HG03097 (cell line): ENCODE measurements around the gene LIPI.
"Not testable (repeated sequence)": the region's sequence is repeated elsewhere in the genome, so short reads cannot be mapped to it uniquely, and the experiment has no call there.

Experiments
- ATAC-seq: cut with Tn5 transposase; IDR thresholded peaks from one replicate; pipeline ENCODE4 v1.9.1; 2021; ENCODE audit not compliant: unreplicated experiment, low FRiP score

LIPI gene

GRCh38 chr21:14210738-14211137, at the start of gene LIPI:
Gene LIPI (minus strand): TSS chr21:14210955. CDS start chr21:14210845, 110 bp downstream.
- no peak for ATAC-seq

DNA sequence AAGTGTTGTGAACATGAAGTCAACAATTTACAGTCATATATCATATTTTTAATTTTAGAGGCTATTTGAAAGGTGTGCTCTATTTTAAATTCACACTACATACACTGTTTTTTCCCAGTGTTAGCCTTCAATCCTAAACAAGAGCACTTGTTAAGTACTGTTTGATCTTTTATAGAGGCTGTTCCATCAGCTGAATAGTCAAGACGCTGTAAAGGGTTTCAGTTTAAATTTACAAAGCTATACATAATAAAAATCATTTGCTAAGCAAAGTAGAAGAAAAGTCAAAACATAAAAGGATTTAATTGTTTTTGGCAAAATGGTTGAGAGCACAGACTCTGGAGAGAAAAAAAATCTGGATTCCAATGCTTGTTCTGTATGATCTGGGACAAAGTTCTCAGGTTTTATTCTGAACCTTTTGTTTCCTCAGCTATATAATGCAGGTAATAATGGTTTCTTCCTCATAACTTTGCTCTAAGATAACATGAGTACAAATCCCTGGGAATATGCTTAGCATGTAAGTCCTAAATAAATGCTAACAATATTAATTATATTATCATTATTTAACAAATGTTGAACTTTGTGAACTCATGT, 49.5 kb upstream of the LIPI start:
- ATAC-seq = no peak

DNA sequence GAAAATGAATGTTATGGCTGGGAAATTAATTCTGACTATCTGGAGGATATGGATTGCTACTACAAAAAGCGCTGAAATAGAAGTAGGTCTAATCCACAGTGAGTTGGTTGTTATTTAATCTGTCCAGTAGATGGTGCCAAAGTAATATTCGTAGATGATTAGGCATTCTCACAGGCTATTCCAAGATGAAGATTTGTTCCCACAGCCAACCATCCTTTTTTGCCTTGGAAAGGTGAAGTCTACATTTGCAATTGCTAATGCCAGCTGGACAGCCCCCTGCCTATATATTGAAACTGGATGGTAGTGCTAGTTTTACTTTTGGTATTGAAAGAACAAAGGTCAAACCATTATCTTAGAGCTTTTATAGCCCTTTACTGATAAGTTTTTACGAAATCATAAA, 49.0 kb upstream of the LIPI start:
- peak; percentile 74 for ATAC-seq

DNA sequence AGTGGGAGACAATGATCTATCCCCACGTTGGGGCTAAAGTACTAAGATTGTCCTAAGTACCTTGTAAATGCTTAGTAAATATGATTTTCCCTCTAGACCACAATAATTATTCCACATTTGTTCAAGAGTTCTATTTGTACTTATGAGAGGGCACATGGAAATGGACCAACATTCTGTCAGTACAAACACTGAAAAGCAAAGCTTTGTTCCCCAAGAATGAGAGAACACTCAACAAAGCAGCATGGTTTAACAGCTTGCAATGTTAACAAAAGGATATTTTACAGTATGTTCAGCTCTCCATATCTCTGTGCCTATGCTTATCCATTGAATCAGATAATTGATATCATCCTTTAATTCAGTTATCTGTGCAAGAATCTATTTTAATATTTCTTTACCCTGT, 40.6 kb upstream of the LIPI start:
- ATAC-seq = no peak

DNA sequence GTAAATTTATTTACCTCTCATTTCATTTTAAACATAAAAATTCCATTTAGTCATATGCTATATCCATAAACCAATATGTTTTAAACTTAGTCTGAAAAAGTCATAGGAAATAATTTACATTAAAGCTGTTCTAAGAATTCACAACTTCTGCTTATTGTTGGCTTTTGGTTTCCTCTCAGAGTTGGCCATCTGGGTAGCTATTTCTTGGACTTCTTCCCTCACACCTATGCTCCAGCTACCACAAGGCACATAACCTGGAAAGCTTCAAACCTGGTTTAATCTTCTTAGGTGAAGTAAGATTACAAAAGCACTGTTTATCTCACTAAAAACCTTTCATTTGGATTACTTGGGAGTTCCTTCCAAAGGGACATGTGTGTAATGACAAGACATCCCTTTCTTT, 35.0 kb upstream of the LIPI start:
- ATAC-seq = no peak

- ATAC-seq = no peak
These were observed 34.2 kb upstream of the LIPI start for GRCh38 chr21:14244911-14245310.

- ATAC-seq = no peak
These were observed 33.1 kb upstream of the LIPI start for GRCh38 chr21:14243874-14244273.

- ATAC-seq = no peak
These were observed 32.7 kb upstream of the LIPI start for GRCh38 chr21:14243461-14243860.

DNA sequence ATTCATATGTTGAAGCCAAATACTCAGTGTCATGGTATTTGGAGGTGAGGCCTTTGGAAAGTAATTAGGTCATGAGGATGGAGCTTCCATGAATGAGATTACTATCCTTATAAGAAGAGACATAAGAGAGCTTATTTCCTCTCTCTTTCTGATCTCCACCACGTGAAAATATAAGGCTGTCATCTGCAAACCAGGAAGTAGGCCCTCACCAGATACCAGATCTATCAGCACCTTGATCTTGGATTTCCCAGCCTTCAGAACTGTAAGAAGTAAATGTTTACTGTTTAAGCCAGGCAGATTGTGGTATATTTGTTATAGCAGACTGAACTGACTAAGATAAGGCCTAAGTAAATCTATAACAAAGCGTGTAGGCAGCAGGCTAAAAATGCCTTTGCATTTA, 30.5 kb upstream of the LIPI start:
- ATAC-seq = no peak

DNA sequence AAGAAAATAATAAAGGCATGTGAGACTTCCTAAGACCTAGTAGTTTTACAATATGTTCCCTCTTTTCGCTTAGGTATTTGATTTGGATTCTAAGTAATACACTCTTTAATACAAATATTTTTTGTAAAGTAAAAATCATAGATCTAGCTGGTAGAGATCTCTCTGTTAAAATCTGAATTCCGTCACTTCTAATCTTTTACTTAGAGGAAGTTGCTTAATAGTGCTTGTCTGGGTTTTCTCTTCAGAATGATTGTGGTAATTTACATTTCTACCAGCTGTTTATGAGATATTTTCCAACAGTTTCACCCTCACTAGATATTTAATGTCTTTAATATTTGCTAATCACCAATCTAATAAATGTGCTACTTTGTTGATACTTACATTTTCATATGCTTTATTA, 28.5 kb upstream of the LIPI start:
- ATAC-seq = no peak

- no peak for ATAC-seq
These were observed 25.4 kb upstream of the LIPI start for GRCh38 chr21:14236180-14236579.

DNA sequence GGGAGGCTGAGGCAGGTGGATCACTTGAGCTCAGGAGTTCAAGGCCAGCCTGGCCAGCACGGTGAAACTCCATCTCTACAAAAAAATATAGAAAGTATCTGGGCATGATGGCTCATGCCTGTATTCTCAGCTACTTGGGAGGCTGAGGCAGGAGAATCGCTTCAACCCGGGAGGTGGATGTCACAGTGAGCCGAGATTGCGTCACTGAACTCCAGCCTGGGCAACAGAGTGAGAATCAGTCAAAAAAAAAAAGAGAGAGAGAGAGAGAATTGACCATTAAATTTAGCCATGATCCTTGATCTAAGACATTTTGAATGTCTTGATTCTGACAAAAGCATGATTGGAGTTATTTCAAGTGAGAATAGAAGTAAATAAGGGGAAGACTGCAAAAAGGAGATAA, 24.3 kb upstream of the LIPI start:
- ATAC-seq = no peak

DNA sequence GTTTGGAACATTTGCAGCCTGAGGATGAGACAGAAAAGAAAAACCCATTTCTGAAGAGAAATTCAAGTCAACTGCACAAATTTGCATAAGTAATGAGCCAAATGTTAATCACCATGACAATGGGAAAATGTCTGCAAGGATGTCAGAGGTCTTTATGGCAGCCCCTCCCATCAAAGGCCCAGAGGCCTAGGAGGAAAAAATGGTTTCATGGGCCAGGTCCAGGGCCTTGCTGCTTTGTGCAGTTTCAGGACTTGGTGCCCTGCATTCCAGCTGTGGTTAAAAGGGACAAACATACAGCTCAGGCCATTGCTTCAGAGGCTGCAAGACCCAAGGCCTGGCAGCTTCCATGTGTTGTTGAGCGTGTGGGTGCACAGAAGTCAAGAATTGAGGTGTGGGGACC, 18.6 kb upstream of the LIPI start:
- ATAC-seq = no peak

DNA sequence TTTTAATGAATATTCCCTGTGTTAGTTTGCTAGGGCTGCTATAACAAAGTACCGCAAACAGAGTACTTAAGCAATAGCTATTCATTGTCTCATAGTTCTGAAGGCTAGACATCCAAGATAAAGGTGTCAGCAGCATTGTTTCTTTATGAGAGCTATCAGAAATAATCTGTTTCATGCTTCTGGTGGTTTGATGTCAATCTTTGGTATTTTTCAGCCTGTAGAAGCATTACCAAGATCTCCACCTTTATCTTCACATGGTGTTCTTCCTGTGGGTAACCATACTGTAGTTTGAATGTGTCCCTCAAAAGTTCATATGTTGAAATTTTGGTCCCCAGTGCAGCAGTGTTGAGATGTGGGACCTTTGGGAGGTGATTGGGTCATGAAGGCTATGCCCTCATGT, 12.6 kb upstream of the LIPI start:
- no peak for ATAC-seq

GRCh38 chr21:14215971-14216641, 5.4 kb upstream of the LIPI start, which contains the start of gene RBM11:
Gene RBM11 (plus strand): TSS chr21:14216157. CDS start chr21:14216187, 30 bp downstream.
- ATAC-seq = peak; percentile 89

GRCh38 chr21:14213164-14213563, 2.4 kb upstream of the LIPI start:
- ATAC-seq = no peak

- ATAC-seq = no peak
These were observed 4.5 kb downstream of the LIPI start for GRCh38 chr21:14206222-14206621.

- ATAC-seq = not testable (repeated sequence)
These were observed 44.1 kb downstream of the LIPI start for GRCh38 chr21:14166463-14167223.

- ATAC-seq = no peak
These were observed 66.8 kb downstream of the LIPI start for GRCh38 chr21:14143999-14144398.

DNA sequence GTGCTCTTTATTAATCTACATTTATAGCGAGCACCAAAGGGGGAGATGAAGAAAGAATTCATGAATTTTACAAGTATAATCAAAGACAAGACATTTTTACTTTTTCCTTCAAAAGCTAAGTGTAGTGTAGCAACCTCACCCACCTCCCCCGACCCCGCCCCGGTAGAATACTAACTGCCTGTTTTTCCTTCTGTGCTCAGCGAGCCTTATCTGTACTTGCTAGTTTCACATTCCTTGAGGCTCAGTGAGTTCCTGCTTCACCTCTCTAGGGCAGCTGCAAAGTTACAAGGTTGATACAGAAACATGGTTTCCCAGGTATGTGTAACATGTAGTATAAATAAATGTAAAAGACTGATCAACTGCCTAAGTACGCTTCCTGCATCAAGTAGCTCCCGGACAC, 86.5 kb downstream of the LIPI start:
- ATAC-seq = no peak

GRCh38 chr21:14121719-14122118, 89.0 kb downstream of the LIPI start:
- no peak for ATAC-seq
